NCI-H748 (cell line): Measurements from ENCODE around the gene IDH1.
"Not testable (repeated sequence)": the region's sequence is repeated elsewhere in the genome, so short reads cannot be mapped to it uniquely, and the experiment has no call there.

ENCODE experiments used
- DNase-seq: peaks from one replicate; lab custom pipeline; 2025; ENCODE audit not compliant: unreplicated experiment; lab: John Stamatoyannopoulos, UW

Gene IDH1

DNA sequence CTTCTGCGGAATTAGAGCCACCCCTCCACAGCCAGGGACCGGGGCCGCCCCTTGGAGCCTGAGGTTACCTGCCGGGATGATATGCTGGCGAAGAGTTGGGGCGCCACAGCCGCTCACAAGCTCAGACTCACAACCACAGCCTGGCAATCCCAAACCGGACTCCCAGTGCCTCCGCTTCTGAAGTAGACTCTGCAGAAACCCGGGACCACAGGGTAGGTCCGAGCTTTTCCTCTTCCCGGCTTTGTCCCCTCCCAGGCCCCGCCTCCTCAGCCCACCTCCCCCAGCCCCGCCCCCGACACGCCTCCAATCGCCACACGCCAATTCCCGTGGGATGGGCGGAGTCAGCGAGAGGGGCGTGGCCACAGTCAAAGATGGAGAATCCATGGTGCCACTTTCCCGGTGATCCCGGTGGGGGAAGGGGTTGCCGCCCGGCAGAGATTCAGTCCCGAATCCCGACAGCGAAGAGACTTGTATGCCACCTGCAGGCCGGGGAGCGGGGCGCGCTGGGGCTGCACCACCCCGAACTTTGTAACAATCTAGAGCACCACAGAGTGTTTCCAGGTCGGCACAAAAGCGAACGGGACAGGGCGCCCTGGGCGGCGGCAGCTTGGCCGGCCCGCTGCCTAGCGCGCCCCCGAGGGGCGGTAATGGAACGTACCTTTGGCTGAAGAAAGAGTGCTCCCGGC, at the start of gene IDH1:
TSS of gene IDH1 (minus strand) at position 201 of the 686 bp plus-strand sequence. CDS start 3,520 bp downstream, outside the sequence.
- DNase-seq = peak; percentile 93

DNA sequence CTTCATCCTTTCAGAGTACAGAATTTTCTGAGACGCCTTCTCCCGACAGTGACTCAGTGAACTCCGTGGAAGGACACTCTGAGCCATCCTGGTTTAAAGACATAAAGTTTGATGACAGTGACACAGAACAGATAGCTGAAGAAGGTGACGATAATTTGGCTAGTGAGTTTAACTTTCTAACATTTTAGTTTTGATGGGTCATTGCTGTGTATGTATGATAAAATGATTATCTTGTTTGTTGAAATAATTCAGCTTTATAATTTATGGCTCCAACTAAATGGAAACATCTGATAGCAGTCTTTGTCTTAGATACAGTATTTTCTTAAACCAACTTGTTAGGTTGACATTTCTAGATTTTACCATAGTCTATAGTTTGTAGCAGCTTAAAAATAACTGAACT, 49.3 kb upstream of the IDH1 start:
- no peak for DNase-seq

DNA sequence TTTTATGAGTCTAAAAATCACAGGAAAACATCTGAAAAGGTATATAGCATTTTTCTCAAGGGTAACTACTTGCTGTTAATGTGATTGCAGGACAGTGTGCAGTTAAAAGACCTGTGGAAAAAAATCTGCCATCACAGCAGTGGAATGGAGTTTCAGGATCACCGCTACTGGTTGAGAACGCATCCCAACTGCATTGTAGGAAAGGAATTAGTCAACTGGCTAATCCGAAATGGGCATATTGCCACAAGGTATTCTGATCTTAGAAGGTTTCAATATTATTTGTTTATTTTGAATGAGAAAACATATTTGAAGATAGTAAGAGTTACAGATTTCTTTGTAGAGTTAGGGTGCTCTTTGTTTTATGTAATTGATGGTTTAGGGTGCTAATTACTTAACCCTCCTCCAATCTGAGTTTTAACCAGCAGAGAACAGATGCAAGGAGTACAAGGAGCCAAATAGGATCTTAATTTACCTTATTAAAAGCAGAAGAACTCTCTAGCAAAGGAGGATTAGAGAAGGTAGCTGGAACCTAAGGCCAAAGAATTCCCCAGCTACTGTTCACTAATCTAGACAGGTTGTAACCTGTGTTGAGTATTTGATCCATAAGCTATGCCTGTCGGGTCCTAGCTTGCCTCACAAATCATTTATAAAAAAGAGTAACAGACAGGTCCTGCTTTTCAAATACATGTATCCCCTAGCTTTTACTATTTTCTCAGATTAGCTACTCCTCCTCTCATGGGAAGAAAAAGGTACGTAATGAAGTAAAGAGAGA, 46.2 kb upstream of the IDH1 start:
- DNase-seq = no peak

DNA sequence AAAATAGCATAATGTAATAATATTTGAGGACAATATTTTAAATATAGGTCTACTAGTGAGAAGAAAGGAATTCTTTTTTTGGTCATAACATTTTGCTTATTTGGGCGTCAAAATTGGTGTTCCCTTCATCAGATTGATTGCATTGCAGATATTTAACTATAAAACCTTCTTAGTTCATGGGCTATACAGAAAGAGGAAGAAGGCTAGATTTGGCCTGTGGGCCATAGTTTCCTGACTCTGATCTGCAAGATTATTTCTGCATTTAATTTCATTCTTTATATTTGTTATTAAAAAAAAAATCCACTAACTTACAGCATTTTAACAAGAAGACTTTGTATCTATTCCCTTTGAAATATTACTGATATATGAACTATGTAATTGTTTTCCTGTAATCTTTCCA, 43.1 kb upstream of the IDH1 start:
- DNase-seq = no peak

DNA sequence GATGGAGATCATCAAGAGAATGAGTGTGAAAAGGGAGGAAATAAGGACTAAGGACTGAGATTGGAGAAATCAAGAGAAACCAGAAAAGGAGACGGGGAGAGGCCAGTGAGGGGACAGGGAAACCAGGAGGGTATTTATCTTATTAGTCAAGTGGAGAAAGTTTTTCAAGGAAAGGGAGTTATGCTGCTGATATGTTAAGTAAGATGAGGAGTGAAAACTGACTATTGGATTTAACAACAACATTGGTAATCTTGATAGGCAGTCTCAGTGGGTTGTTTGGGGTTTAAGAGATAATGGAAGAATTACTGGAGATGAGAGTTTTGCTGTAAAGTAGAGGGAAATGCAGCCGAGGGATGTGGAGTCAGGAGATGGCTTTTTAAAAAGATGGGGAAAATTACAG, 41.7 kb upstream of the IDH1 start:
- no peak for DNase-seq

DNA sequence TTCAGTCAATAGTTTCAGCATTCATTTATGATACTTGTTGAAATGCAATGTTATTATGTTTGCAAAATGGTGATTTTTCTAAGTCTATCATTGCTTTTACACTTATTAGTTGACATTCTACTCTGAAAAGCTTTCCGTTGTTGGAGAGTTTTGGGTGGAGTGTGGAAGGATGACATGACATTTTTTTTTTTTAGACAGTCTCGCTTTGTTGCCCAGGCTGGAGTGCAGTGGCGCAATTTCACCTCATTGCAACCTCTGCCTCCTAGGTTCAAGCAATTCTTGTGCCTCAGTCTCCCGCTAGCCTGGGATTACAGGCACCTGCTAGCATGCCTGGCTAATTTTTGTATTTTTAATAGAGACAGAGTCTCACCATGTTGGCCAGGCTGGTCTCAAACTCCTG, 41.0 kb upstream of the IDH1 start:
- no peak for DNase-seq

DNA sequence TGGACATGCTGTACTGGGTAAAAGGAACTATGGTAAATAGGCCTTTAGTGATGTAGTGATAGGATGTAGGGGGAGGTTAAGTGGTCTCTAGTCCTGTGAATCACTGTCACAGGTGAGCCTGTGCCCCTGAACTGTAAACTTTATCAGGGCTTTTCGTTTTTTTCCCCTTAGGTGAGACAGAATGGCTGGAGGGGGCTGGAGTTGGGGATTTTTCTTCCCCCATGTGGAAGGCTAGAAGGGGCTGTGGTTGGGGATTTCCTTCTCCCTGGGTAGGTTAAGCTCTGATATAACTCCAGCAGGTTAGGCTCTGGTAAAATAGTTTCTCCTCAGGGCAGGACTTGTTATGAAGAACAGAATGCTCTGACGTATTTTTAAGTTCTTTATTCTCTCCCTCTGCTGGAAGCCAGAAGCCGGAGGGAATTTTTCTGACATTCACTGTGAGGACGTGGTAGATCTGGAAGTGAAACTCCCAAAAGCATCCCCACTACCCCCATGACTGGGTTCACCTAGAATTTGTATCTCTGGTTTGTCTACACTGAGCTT, 39.7 kb upstream of the IDH1 start:
- DNase-seq = no peak

DNA sequence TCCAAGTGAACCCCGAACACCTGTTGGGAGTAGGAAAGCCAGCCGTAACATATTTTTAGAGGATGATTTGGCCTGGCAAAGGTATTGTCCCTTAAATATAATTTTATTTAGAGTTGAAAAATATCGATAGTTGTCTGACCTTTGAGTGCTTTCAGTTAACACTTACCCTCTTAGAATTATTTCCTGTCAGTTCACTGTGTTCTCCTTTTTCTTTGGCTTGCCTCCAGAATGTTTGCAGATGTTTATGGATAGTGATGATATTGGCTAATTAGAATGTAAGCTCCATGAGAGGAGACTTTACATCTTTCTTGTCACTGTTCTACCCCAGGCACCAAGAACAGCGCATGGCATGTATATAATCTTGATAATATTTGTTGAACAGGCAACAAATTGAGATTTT, 31.0 kb upstream of the IDH1 start:
- DNase-seq = no peak

DNA sequence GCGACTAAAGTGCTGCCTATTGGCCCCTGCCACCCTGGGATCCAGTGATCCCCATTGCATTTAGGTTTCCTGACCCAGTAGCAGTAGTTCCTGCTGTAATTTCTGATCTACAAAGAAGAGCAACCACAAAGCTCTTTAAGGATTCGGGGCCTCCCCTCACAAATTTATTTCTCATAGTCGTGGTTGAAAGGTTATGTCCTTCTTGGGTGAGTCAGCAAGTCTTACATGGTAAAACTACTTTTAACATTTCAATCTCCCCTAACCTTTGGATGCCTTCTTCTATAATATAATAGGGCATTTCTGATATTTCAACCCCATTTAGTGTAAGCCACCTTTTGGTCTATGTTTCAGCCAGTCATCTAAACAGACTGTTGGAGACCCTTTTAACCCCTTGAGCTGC, 26.1 kb upstream of the IDH1 start:
- no peak for DNase-seq

DNA sequence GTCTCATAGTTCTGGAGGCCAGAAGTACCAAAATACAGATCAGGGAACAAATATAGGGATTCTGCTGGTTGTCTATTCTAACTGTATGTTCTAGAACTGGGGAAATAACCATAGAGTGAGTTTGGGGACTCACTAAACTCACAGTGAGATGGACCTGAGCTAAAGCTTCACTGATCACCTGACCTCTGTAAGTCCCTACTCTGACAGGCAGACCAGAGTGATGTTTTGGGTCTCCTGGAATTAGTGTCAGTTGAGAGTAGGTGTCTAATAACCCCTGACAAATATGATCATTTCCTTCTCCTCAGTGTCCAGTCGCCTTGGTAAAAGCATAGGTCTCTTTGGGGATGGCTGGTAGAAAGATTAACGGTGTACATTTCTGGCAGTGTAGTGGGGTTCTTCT, 25.4 kb upstream of the IDH1 start:
- no peak for DNase-seq

DNA sequence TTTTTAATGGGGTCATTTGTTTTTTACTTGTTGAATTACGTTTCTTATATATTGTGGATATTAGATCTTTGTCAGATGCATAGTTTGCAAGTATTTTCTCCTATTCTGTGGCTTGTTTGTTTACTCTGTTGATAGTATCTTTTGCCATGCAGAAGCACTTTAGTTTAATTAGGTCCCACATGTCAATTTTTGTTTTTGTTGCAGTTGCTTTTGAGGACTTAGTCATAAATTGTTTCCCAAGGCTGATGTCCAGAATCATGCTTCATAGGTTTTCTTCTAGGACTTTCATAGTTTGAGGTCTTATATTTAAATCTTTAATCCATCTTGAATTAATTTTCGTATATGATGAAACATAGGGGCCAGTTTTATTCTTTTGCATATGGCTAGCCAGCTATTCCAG, 24.4 kb upstream of the IDH1 start:
- DNase-seq = no peak

DNA sequence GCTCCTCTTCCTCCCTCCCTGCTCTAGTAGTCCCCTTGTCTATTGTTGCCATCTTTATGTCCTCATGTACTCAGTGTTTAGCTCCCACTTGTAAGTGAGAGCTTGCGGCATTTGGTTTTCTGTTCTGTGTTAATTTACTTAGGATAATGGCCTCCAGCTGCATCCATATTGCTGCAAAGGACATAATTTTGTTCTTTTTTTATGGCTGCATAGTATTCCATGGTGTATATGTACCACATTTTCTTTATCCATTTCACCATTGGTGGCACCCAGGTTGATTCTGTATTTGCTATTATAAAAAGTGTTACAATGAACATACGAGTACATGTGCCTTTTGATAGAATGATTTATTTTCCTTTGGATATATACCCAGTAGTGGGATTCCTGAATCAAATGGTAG, 23.7 kb upstream of the IDH1 start:
- no peak for DNase-seq

DNA sequence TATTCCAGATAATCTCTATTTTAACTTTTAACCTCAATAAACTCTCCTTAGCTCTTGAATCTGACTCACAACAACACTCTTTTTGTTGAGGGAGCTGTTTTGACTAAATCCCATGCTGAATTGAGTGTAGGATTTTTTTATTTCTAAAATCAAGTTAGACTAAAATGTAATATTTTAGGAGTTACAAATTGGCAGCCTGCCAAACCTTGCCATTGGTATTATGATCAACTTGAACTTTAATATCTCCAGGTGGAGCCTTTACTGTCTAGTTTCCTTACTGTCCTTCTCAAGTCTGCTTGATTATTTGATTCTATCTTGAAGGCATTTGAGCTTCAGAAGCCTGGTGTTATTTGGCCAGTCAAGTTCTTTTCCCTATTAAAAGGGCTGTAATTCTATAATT, 19.9 kb upstream of the IDH1 start:
- no peak for DNase-seq

DNA sequence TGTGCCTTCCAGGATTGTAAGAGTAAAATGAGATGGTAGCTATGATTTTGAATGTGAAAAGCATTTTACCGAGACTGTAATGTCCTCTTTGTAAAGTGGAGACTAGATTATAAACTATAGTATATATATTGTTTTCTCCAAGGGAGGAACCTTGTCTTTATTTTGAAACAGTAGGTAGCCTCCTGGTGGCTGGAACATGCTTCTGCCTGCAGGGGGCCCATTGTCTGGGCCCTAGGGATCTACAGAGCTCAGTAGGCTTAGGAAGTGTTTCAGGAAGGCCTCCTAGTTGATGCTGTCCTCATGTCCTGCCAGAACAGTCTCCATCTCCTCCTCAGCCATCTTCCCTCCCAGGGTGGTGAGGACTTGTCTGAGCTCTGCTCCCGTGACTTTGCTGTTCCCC, 14.2 kb upstream of the IDH1 start:
- no peak for DNase-seq

DNA sequence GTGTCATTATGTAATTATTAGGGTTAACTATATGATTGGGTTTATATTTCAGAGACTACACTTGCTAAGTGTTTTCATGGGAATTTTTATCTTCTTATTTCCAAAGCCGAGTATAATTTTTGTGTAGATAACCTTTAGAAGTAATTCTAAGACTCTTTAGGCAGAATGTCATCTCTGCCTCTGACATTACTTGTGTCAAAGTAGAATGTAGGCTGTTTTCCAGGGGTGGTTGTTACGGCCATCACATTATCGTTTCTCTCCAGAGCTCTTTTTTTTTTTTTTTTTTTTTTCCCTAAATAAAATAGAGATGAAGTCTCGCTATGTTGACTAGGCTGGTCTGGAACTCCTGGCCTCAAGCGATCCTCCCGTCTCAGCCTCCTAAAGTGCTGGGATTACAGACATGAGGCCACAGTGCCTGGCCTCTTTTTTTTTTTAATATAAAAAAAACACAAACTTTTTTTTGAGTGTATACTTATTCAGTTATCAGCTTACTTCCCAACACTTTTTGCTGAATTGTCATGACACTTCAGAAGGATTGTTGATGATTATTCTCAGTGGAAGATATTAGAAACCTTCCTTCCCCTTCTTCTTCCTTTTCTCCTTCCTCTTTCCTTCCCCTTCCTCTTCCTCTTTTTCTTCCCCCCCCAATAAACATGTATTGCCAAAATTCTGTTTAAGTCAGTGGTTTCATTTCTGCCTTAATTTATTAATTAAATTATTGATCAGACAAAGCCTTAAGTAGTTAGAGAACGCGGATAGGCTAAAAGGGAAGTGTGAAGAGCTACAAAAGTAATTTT, 13.5 kb upstream of the IDH1 start:
- no peak for DNase-seq

DNA sequence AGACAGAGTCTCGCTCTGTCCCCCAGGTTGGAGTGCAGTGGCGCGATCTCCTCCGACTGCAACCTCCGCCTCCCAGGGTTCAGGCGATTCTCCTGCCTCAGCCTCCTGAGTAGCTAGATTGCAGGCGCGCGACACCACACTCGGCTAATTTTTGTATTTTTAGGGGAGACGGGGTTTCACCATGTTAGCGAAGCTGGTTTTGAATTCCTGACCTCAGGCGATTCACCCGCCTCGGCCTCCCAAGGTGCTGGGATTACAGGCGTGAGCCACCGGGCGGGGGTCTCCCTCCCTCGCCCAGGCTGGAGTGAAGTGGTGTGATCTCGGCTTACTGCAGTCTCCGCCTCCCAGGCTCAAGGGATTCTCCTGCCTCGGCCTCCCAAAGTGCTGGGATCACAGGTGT, 12.7 kb upstream of the IDH1 start:
- not testable (repeated sequence) for DNase-seq

DNA sequence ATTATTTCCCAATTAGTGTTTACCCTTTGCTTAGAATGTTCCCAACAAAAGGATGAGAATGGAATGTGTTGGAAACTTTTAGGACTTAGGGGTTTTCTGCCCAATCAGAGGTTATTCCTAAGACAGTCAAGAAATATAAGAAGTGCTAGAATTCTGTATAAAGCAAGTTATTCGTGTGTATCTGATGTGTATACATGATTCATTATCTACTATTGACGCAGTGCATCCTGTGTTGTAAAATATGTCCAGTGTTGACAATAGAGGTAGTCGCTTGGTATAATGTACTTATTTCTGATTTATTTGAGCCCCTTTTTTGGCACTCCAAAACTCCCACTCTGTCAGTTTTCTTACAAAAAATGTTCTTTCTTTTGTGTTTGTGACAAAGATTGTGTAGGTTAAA, 12.1 kb upstream of the IDH1 start:
- DNase-seq = no peak

DNA sequence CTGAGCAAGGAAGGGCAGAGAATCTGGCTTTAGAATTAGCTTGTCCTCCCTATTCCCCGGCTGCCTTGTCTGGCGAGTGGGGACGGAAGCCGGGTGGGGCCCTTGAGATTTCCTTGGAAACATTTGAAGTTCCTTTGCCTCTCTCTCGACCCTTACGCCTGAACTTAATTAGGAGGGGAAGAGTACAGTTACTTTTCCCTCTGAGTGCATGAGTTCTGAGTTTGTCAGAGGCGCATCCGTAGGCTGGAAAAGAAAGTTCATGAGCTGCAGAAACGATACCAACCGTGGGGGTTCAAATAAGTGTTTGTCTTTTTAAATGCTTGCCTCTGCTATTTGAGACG, 11.7 kb upstream of the IDH1 start:
- DNase-seq = no peak

DNA sequence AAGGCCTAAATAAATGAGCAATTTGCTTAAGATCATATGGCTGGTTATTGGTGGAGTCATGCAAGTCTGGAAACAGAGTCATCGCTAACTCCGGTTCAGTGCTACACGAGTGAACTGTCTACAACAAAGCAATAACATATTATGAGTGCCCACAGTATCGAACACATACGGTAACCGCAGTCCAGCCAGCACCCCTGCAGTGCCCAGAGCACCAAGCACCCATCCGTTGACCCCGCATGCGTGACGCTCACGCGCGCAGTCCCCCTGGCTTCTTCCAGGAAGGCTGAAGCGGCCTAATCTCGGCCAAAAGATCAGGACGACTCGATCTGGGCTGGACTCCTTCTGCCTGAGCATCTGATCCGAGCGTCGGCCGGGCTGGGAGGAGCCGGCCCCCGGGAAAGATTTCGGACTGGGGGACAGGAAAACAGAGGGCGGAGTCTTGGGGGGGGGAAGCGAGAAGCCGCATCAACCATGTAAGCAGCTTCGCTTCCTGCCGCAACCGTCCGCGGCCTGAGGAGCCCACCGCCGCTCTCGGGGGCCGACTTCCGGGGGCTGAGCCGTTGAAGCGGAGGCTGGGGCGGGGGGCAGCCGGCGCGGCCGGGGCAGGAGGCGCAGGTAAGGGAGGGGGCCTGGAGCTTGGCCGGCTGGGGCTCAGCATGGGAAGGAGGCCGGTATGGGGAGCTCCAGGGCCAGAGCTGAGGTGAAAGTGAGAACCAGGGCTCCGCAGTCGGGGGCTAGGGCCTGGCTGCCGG, 11.1 kb upstream of the IDH1 start, which contains the start of gene PIKFYVE:
TSS of gene PIKFYVE (plus strand) at position 455 of the 752 bp plus-strand sequence. CDS start 5,265 bp downstream, outside the sequence.
- peak; percentile 98 for DNase-seq

DNA sequence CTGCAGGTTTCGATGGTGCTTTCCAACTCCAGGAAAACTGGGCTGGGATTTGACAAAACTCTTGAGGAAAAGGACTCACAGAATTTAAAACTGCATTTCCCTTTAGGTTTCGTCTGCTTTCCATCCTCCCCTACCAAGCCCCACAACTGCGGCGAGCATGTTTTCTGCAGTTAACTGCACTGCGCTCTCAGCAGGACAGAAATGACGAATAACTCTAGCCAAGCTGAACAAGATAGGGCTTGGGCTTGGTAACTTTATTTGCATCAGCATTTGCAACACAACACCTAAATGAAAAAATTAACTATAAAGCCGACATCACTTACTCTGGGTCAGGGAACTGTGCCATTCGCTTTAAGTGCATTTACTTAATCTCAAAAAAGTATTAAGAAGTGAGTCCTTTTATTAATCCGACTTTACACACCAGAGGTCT, 10.5 kb upstream of the IDH1 start:
- DNase-seq = peak; percentile 46
